ENCODE results near the gene MRPS14.

- TF ChIP-seq, protein P1, sequence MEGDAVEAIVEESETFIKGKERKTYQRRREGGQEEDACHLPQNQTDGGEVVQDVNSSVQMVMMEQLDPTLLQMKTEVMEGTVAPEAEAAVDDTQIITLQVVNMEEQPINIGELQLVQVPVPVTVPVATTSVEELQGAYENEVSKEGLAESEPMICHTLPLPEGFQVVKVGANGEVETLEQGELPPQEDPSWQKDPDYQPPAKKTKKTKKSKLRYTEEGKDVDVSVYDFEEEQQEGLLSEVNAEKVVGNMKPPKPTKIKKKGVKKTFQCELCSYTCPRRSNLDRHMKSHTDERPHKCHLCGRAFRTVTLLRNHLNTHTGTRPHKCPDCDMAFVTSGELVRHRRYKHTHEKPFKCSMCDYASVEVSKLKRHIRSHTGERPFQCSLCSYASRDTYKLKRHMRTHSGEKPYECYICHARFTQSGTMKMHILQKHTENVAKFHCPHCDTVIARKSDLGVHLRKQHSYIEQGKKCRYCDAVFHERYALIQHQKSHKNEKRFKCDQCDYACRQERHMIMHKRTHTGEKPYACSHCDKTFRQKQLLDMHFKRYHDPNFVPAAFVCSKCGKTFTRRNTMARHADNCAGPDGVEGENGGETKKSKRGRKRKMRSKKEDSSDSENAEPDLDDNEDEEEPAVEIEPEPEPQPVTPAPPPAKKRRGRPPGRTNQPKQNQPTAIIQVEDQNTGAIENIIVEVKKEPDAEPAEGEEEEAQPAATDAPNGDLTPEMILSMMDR (conservative IDR thresholded peaks at IDR 0.05) = no peak
- no peak for TF ChIP-seq ZFX (IDR thresholded peaks at IDR 0.05)
Measured at GRCh38 chr1:175000697-175001187, 22.5 kb downstream of the MRPS14 start.

Data from C4-2B (cell line).